HEK293 (cell line): Measurements from ENCODE around the gene SH3RF1.

Experiments used
- CTCF ChIA-PET: fragments of 350-600 bp; formaldehyde crosslinking; extraction: SDS; loops from one replicate; lab custom pipeline; 2021; ENCODE audit warnings: antibody characterized with exemption; lab: Yijun Ruan, JAX
- POLR2A ChIA-PET: fragments of 300-600 bp; formaldehyde crosslinking; extraction: SDS; loops from one replicate; lab custom pipeline; 2020; ENCODE audit warnings: antibody characterized with exemption, inconsistent platforms; lab: Yijun Ruan, JAX
- H3K27ac ChIP-seq: fragments of 200-500 bp; sonication (Bioruptor generic); 2 replicates; pipeline ENCODE4 v1.5.1; 2014; ENCODE audit warnings: low read depth, low read length, control low read depth, inconsistent platforms; ENCODE audit errors: extremely low read depth
- H3K36me3 ChIP-seq, 2 experiments: fragments of 200-500 bp in 1 of 2; sonication (Bioruptor generic) in 1 of 2; 1 replicate in 1 of 2; 2 replicates in 1 of 2; pipeline ENCODE4 v1.5.1; 2014 to 2017; ENCODE audit warnings: inconsistent platforms in 2 of 2, low read length in 2 of 2; ENCODE audit not compliant: control insufficient read depth in 2 of 2, insufficient read depth in 1 of 2
- H3K4me1 ChIP-seq: fragments of 200-500 bp; sonication (Bioruptor generic); 2 replicates; pipeline ENCODE4 v1.5.1; 2014; ENCODE audit warnings: mild to moderate bottlenecking, low read length, inconsistent platforms; ENCODE audit not compliant: control insufficient read depth, insufficient read depth
- H3K4me3 ChIP-seq: 2 replicates; pipeline ENCODE4 v1.5.1; 2011; ENCODE audit warnings: low read depth, mild to moderate bottlenecking, control low read depth, low read length, moderate library complexity
- H3K9me3 ChIP-seq: fragments of 200-500 bp; sonication (Bioruptor generic); 2 replicates; pipeline ENCODE4 v1.5.1; 2014; ENCODE audit warnings: low read depth, low read length, inconsistent platforms; ENCODE audit not compliant: control insufficient read depth, insufficient read depth
- GLI4 ChIP-seq: fragments of 450-650 bp; formaldehyde crosslinking; IDR thresholded peaks from 2 replicates; pipeline ENCODE4 v1.5.1; 2016; ENCODE audit warnings: missing biosample characterization, missing genetic modification characterization
- KLF10 ChIP-seq: fragments of 450-650 bp; IDR thresholded peaks from 2 replicates; pipeline ENCODE4 v1.5.1; 2018; ENCODE audit warnings: missing biosample characterization, mild to moderate bottlenecking, missing genetic modification characterization
- KLF17 ChIP-seq: fragments of 450-650 bp; formaldehyde crosslinking; IDR thresholded peaks from 2 replicates; pipeline ENCODE4 v1.5.1; 2016; ENCODE audit warnings: missing biosample characterization, missing genetic modification characterization
- MZF1 ChIP-seq: fragments of 450-650 bp; formaldehyde crosslinking; IDR thresholded peaks from 2 replicates; pipeline ENCODE4 v1.5.1; 2017; ENCODE audit warnings: missing biosample characterization, missing genetic modification characterization, borderline replicate concordance
- TRIM28 ChIP-seq: IDR thresholded peaks from 2 replicates; pipeline ENCODE4 v1.6.1; 2011; ENCODE audit warnings: low read length, control low read depth, borderline replicate concordance
- YY1 ChIP-seq: fragments of 450-650 bp; formaldehyde crosslinking; IDR thresholded peaks from 2 replicates; pipeline ENCODE4 v1.5.1; 2018; ENCODE audit warnings: missing biosample characterization, missing genetic modification characterization
- ZBTB21 ChIP-seq: fragments of 450-650 bp; formaldehyde crosslinking; IDR thresholded peaks from 2 replicates; pipeline ENCODE4 v1.5.1; 2017; ENCODE audit warnings: missing biosample characterization, missing genetic modification characterization
- ZBTB26 ChIP-seq: fragments of 450-650 bp; formaldehyde crosslinking; optimal IDR thresholded peaks from 2 replicates; pipeline ENCODE3; 2016; ENCODE audit warnings: missing biosample characterization, mild to moderate bottlenecking, missing genetic modification characterization
- ZBTB48 ChIP-seq: fragments of 450-650 bp; formaldehyde crosslinking; IDR thresholded peaks from 2 replicates; pipeline ENCODE4 v1.5.1; 2016; ENCODE audit warnings: missing biosample characterization, missing genetic modification characterization
- ZBTB8A ChIP-seq: fragments of 450-650 bp; formaldehyde crosslinking; IDR thresholded peaks from 2 replicates; pipeline ENCODE4 v1.5.1; 2016; ENCODE audit warnings: missing biosample characterization, missing genetic modification characterization
- ZNF132 ChIP-seq: fragments of 450-650 bp; formaldehyde crosslinking; IDR thresholded peaks from 2 replicates; pipeline ENCODE4 v1.5.1; 2017; ENCODE audit warnings: missing biosample characterization, missing genetic modification characterization, borderline replicate concordance
- ZNF174 ChIP-seq: fragments of 450-650 bp; formaldehyde crosslinking; IDR thresholded peaks from 2 replicates; pipeline ENCODE4 v1.5.0; 2017; ENCODE audit warnings: missing biosample characterization, mild to moderate bottlenecking, missing genetic modification characterization
- ZNF221 ChIP-seq: fragments of 450-650 bp; formaldehyde crosslinking; IDR thresholded peaks from 2 replicates; pipeline ENCODE4 v1.5.1; 2017; ENCODE audit warnings: missing biosample characterization, missing genetic modification characterization, borderline replicate concordance
- ZNF362 ChIP-seq: fragments of 450-650 bp; formaldehyde crosslinking; IDR thresholded peaks from 2 replicates; pipeline ENCODE4 v1.5.1; 2016; ENCODE audit warnings: missing biosample characterization, missing genetic modification characterization
- ZNF394 ChIP-seq: fragments of 450-650 bp; formaldehyde crosslinking; IDR thresholded peaks from 2 replicates; pipeline ENCODE4 v1.5.1; 2016; ENCODE audit warnings: missing biosample characterization, missing genetic modification characterization, mild to moderate bottlenecking, moderate library complexity, borderline replicate concordance
- ZNF423 ChIP-seq: fragments of 450-650 bp; formaldehyde crosslinking; IDR thresholded peaks from 2 replicates; pipeline ENCODE4 v1.5.1; 2016; ENCODE audit warnings: missing biosample characterization, missing genetic modification characterization
- ZNF510 ChIP-seq: fragments of 450-650 bp; formaldehyde crosslinking; IDR thresholded peaks from 2 replicates; pipeline ENCODE4 v1.5.1; 2018; ENCODE audit warnings: mild to moderate bottlenecking, missing genetic modification characterization, missing biosample characterization; ENCODE audit not compliant: insufficient replicate concordance
- ZNF555 ChIP-seq: fragments of 450-650 bp; formaldehyde crosslinking; conservative IDR thresholded peaks from 2 replicates; pipeline ENCODE4 v1.5.1; 2017; ENCODE audit warnings: missing biosample characterization, mild to moderate bottlenecking, missing genetic modification characterization, inconsistent platforms
- ZNF560 ChIP-seq: fragments of 450-650 bp; formaldehyde crosslinking; IDR thresholded peaks from 2 replicates; pipeline ENCODE4 v1.5.1; 2017; ENCODE audit warnings: missing biosample characterization, missing genetic modification characterization, borderline replicate concordance
- ZNF626 ChIP-seq: fragments of 450-650 bp; sonication (Bioruptor Pico); formaldehyde crosslinking; IDR thresholded peaks from 2 replicates; pipeline ENCODE4 v1.5.1; 2018; ENCODE audit warnings: missing biosample characterization, missing genetic modification characterization, inconsistent platforms
- ZNF660 ChIP-seq: fragments of 450-650 bp; IDR thresholded peaks from 2 replicates; pipeline ENCODE4 v1.5.1; 2018; ENCODE audit warnings: missing biosample characterization, mild to moderate bottlenecking, missing genetic modification characterization
- ZNF747 ChIP-seq: fragments of 450-650 bp; formaldehyde crosslinking; IDR thresholded peaks from 2 replicates; pipeline ENCODE4 v1.5.1; 2016; ENCODE audit warnings: missing biosample characterization, missing genetic modification characterization
- ZXDB ChIP-seq: fragments of 450-650 bp; formaldehyde crosslinking; IDR thresholded peaks from 2 replicates; pipeline ENCODE4 v1.5.1; 2016; ENCODE audit warnings: missing biosample characterization, missing genetic modification characterization

SH3RF1 gene

GRCh38 chr4:169103966-169104412, 166.8 kb downstream of the SH3RF1 start:
- ChIA-PET CTCF (no interaction called here), POLR2A (no interaction called here)
- Histone ChIP-seq H3K4me3 (no peak overlapping the region), H3K9me3 (no peaks in the 10 kb centered on the region), H3K27ac (no peak overlapping the region), H3K36me3 (peaks cover 10 to 23% of the 10 kb centered on the region in 2 experiments; a peak in 2 of 3 replicates), H3K4me1 (no peaks in the 10 kb centered on the region)
- no peak for TF ChIP-seq ZNF560 (tag by site-specific recombination)
- no peak for TF ChIP-seq ZNF626 (tag by site-specific recombination)
- no peak for TF ChIP-seq ZNF423 (tag by site-specific recombination)
- no peak for TF ChIP-seq ZNF510 (tag by site-specific recombination)
- no peak for TF ChIP-seq KLF10 (tag by site-specific recombination)
- TF ChIP-seq GLI4 (tag by site-specific recombination), result no peak
- no peak for TF ChIP-seq ZNF362 (tag by site-specific recombination)
- no peak for TF ChIP-seq ZBTB21
- TF ChIP-seq ZNF394 (tag by site-specific recombination), result no peak
- TF ChIP-seq YY1 (tag by site-specific recombination), result no peak
- no peak for TF ChIP-seq ZNF221 (tag by site-specific recombination)
- TF ChIP-seq ZBTB8A (tag by site-specific recombination), result no peak
- TF ChIP-seq ZNF174 (tag by site-specific recombination), result no peak
- TF ChIP-seq ZXDB, result no peak

- CTCF ChIA-PET, result interaction anchor here (0.6 kb wide), 1 partner anchor 95 kb away, joined by 4 read pairs; no protein-coding TSS in a partner anchor
- POLR2A ChIA-PET, result no interaction called here
- no peak overlapping the region for H3K27ac ChIP-seq
- peaks cover 10 to 40% of the 10 kb centered on the region in 2 experiments; a peak in 2 of 3 replicates for H3K36me3 ChIP-seq
- no peaks in the 10 kb centered on the region for H3K9me3 ChIP-seq
- TF ChIP-seq ZBTB48 (no peak), ZNF555 (tag by site-specific recombination) (no peak), MZF1 (tag by site-specific recombination) (no peak), ZNF132 (tag by site-specific recombination) (no peak), ZNF747 (tag by site-specific recombination) (no peak), ZNF660 (tag by site-specific recombination) (no peak)
- TF ChIP-seq, all 188 proteins: peak for 0
- Histone ChIP-seq H3K4me1 (no peaks in the 10 kb centered on the region), H3K4me3 (no peak overlapping the region)
Observed at GRCh38 chr4:169102026-169102425, 168.7 kb downstream of the SH3RF1 start.

- CTCF ChIA-PET, result interaction anchor here (0.6 kb wide), 1 partner anchor 406 kb away, joined by 5 read pairs; no protein-coding TSS in a partner anchor
- H3K4me1 ChIP-seq, result no peaks in the 10 kb centered on the region
- no peak overlapping the region for H3K27ac ChIP-seq
- TF ChIP-seq ZBTB26 (no peak), TRIM28 (no peak), KLF17 (tag by site-specific recombination) (no peak)
- no peak overlapping the region for H3K4me3 ChIP-seq
- POLR2A ChIA-PET, result no interaction called here
- peaks cover 3 to 39% of the 10 kb centered on the region in 2 experiments; a peak in 2 of 3 replicates for H3K36me3 ChIP-seq
- H3K9me3 ChIP-seq, result no peaks in the 10 kb centered on the region
Observed at GRCh38 chr4:169100670-169101101, 170.1 kb downstream of the SH3RF1 start.
